Activated CD8-positive, alpha-beta memory T cell treated with anti-CD3 and anti-CD28 coated beads for 24 hours (primary cell): ENCODE measurements around the gene CACNA1A.

Experiments
- DNase-seq: peaks from one replicate; pipeline ENCODE4 v3.0.0-alpha.2; 2020

CACNA1A gene

GRCh38 chr19:13356686-13357280, 149.5 kb downstream of the CACNA1A start:
- DNase-seq = no peak

DNA sequence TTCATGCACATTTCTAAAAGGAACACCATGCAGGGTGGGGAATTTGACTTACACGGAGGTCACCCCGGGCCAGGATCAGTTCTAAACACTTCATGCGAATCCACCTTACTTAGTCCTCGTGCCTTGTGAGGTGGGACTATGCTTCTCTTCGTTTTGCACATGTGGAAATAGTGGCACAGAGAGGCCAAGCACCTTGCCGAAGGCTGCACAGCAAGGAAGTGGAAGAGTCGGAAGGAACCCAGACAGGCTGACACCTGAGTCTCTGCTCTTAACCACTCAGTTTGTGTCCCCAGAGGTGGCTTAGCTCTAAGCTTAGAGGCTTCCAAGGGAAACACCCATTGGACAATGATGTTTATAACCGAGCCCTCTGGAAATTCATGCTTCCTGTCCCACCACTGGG, 150.1 kb downstream of the CACNA1A start:
- no peak for DNase-seq

GRCh38 chr19:13355356-13355755, 150.9 kb downstream of the CACNA1A start:
- no peak for DNase-seq

DNA sequence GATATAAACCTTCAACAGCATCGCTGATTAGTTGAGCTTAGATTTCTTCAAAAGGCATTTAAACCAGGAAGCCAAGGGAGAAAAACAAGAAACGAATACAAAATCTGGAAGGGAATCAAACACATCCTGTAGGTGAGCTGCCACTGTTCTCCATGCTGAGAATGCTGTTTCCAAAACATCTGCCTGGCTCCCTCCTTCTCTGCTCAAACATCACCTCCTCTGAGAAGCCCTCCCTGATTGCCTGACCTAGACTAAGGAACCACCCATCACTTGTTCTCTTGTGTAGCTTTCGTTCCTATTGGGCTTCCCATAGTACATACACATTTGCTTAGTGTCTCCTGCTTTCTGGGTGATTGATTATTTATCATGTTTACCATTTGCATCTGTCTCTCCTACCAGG, 152.7 kb downstream of the CACNA1A start:
- DNase-seq = no peak

DNA sequence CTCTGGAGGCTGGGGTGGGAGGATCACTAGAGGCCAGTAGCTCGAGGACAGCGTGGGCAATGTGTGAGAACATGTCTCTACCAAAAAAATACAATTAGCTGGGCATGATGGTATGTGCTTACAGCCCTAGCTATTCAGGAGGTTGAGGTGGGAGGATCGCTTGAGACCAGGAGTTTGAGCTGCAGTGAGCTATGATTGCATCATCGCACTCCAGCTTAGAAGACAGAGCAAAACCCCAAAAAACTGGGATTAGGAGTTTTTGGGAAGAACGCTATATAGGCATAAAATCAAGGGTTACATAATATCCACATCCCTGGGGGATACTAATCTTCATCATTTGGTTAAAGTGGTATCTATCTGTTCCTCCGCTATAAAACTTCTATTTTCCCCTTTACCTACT, 155.5 kb downstream of the CACNA1A start:
- no peak for DNase-seq

DNA sequence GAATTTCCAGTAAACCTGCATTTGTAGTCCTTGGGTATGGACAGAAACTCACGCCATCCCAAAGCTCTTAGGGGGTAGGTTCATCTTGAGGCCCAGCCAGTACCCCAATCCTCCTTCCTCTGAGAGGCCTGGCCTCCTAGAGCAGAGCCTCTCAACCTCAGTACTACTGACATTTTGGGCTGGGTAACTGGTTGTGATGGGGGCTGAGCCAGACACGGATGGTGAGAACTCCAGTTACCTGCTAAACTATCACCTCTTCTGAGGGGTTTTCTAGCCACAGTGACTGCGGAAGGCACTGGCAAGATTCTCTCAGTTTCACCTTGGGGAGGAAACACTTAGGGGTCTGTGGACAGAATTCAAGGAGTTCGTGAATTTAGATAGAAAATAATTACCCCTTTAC, 156.2 kb downstream of the CACNA1A start:
- DNase-seq = no peak

- DNase-seq = no peak
Observed at GRCh38 chr19:13347367-13347766, 158.9 kb downstream of the CACNA1A start.

DNA sequence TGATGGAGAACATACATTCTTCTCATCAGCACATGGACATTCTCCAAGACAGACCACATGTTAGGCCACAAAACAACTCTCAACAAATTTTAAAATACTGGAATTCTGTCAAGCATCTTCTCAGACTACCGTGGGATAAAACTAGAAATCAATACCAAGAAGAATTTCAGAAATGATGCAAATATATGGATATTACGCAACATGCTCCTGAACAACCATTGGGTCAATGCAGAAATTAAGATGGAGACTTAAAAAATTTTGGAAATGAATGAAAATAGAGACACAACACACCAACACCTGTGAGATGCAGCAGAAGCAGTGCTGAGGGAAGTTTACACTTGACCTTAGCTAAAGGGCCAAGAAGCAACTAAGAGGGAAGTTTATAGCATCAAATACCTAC, 162.8 kb downstream of the CACNA1A start:
- no peak for DNase-seq

DNA sequence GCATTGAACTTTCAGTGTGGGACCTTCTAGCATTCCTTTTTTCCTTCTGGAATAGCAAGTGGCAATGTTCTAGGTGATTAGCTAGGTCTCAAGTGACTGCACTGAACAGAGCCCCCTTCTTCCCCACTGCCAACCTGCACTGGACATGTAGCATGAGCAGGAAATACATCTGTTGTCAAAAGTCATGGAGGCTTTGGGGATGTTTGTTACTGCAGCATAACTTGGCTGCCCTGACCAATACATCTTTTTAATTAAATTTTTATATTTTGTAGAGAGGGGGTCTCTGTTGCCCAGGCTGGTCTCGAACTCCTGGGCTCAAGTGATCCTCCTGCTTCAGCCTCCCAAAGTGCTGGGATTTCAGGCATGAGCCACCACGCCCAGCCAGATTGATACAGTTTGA, 163.6 kb downstream of the CACNA1A start:
- no peak for DNase-seq

GRCh38 chr19:13339869-13340268, 166.4 kb downstream of the CACNA1A start:
- DNase-seq = no peak

- no peak for DNase-seq
Observed at GRCh38 chr19:13337181-13337580, 169.1 kb downstream of the CACNA1A start.

DNA sequence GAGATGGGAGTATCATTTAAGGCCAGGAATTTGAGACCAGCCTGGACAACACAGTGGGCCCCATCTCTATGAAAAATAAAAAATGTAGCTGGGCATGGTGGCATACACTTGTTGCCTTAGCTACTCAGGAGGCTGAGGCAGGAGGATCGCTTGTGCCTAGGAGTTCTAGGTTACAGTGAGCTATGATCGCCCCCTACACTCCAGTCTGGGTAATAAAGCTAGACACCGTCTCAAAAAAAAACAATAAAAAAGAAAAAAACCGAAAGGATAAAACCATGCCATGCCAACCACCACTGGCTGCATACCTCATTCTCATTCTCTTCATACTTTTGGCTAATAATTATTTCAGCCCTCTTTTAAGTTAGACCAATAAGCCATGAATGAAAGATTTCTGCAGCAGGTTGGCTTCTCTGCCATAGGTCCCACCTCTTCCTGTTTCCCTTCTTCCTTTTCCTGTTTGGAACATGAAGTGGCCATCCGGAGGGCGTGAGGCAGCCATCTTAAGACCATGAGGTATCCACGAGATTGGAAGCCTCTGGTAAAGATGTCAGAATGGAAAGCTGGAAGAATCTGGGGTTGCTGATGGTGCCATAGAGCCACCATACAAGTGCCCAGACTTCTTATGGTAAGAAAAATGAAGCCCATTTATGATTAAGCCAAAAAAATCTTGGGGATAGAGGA, 171.3 kb downstream of the CACNA1A start:
- no peak for DNase-seq

- DNase-seq = no peak
Observed at GRCh38 chr19:13330285-13330684, 176.0 kb downstream of the CACNA1A start.

- DNase-seq = no peak
Observed at GRCh38 chr19:13329766-13330165, 176.5 kb downstream of the CACNA1A start.

DNA sequence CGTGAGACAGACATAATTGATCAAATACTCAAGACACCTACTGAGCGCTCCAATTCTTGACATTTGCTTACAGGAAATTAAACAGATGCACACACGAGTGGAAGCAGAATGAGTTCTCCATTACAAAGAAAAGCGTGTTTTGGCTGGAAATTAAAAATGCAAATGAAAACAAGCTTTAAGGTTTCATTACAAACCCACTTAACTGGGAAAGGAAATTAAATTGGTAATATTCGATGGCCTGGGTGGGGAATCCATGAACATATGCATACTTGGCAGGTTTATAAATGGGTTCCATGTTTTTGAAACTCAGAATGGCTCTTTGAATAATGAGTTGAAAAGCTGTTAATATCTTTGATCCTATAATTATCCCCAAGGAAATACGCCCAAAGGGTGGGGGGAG, 178.0 kb downstream of the CACNA1A start:
- no peak for DNase-seq

GRCh38 chr19:13319526-13319925, 186.8 kb downstream of the CACNA1A start:
- DNase-seq = no peak

DNA sequence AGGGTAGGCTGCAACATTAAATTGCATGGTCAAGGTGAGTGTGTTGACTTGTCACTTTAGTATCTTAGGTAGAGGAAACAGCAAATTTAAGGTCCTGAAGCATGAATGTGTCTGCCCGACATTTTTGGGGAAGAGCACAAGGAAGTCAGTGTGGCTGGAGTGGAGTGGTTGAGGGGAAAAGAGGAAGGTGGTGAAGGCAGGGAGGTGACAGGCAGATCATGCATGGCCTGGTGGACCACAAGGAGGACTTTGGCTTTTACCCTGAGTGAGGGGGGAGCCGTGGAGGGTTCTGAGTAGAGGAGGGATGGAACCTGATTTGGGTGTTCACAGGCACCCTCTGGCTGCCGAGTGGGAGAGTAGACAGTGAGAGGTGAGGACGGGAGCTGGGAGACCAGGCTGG, 188.1 kb downstream of the CACNA1A start:
- no peak for DNase-seq

DNA sequence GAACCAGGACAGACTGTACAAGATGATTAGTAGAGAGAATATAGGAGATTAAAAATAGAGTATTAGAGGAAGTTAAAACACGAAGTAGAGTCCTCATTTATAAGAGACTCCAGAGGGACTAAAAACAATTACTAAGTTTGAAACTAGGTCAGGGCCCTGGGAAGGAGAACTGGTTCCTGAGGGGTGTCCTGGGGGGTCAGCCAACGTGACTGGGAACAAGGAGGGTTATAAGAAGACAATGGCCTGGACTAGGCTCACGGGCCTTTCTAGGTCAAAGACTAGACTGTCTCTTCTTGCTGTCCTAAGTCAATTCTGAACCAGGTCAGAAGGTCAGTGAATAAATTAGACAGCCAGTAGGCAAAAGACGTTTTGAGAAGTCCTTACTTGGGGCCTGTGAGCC, 190.8 kb downstream of the CACNA1A start:
- DNase-seq = no peak

GRCh38 chr19:13314761-13315160, 191.5 kb downstream of the CACNA1A start:
- DNase-seq = no peak

DNA sequence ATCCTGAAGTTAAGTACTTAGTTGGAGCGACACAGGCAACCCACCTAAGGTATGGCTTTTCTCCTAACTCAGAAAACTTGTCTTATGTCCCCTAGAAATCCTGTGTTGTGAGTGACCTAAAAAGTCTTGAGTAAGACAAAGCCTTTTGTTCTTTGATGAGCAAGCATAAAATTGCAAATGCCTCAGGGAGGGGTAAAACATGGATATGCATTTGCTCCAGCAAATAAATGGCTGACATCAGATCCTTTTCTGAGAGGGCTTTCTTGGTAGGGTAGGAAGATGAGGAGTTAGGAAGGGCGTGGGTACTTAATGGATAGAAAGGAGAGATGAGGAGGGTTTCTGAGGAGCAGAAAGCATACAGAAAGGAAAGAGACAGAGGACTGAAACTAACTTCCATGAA, 192.4 kb downstream of the CACNA1A start:
- DNase-seq = no peak

- DNase-seq = no peak
Observed at GRCh38 chr19:13309864-13310263, 196.4 kb downstream of the CACNA1A start.

- DNase-seq = no peak
Observed at GRCh38 chr19:13303381-13304129, 202.7 kb downstream of the CACNA1A start.

GRCh38 chr19:13302526-13303270, 203.6 kb downstream of the CACNA1A start:
- no peak for DNase-seq
